C4-2B (cell line): Measurements from ENCODE around the gene BMP4.

ENCODE experiments used
- ZFX ChIP-seq: fragments of 450-650 bp; IDR thresholded peaks from 2 replicates; pipeline ENCODE4 v1.6.1; 2017
- TF ChIP-seq, protein P1 (sequence below): fragments of 450-650 bp; conservative IDR thresholded peaks from 2 replicates; pipeline ENCODE4 v1.5.1; 2017; ENCODE audit warnings: mild to moderate bottlenecking

GRCh38 chr14:53908416-53908815, 48.2 kb downstream of the BMP4 start:
- TF ChIP-seq, protein P1, sequence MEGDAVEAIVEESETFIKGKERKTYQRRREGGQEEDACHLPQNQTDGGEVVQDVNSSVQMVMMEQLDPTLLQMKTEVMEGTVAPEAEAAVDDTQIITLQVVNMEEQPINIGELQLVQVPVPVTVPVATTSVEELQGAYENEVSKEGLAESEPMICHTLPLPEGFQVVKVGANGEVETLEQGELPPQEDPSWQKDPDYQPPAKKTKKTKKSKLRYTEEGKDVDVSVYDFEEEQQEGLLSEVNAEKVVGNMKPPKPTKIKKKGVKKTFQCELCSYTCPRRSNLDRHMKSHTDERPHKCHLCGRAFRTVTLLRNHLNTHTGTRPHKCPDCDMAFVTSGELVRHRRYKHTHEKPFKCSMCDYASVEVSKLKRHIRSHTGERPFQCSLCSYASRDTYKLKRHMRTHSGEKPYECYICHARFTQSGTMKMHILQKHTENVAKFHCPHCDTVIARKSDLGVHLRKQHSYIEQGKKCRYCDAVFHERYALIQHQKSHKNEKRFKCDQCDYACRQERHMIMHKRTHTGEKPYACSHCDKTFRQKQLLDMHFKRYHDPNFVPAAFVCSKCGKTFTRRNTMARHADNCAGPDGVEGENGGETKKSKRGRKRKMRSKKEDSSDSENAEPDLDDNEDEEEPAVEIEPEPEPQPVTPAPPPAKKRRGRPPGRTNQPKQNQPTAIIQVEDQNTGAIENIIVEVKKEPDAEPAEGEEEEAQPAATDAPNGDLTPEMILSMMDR: no peak
- no peak for TF ChIP-seq ZFX
